CD14-positive monocyte (primary cell): Measurements from ENCODE around the gene RNF227. TPM values are rescaled to one million over a fixed set of nuclear protein-coding genes. Genes with fewer than 3 reads are reported as not detected.
A peak's percentile ranks its signal among the peaks of the same experiment; 100 is the strongest.

ENCODE experiments used
- DNase-seq, 3 donors: peaks; one replicate each; pipeline ENCODE4 v3.0.0-alpha.2; 2011 to 2022
- H2AFZ ChIP-seq: 2 replicates; pipeline ENCODE4 v1.6.0; 2012; ENCODE audit warnings: mild to moderate bottlenecking, low read depth, low read length, inconsistent platforms; ENCODE audit not compliant: insufficient read depth, poor library complexity, severe bottlenecking
- H3K27ac ChIP-seq, 2 donors: 1 replicate in 1 of 2; 2 replicates in 1 of 2; pipeline ENCODE4 v1.5.1; 2012 to 2013; ENCODE audit warnings: low read length in 2 of 2, control low read depth in 1 of 2, inconsistent platforms in 1 of 2, low read depth in 1 of 2, mild to moderate bottlenecking in 1 of 2
- H3K27me3 ChIP-seq, 2 donors: one replicate each; pipeline versions ENCODE4 v1.6.0 to v1.6.1; 2011 to 2013; ENCODE audit warnings: low read length in 2 of 2; ENCODE audit not compliant: control insufficient read depth in 2 of 2, insufficient read depth in 2 of 2
- H3K36me3 ChIP-seq, 2 donors: replicated peaks in 1 of 2; 1 replicate in 1 of 2; 2 replicates in 1 of 2; pipeline versions ENCODE4 v1.5.1 to v1.6.1; 2012 to 2013; ENCODE audit warnings: low read length in 2 of 2, control low read depth in 1 of 2, inconsistent platforms in 1 of 2, mild to moderate bottlenecking in 1 of 2; ENCODE audit not compliant: insufficient read depth in 2 of 2, control insufficient read depth in 1 of 2
- H3K4me1 ChIP-seq, 2 donors: 1 replicate in 1 of 2; 2 replicates in 1 of 2; pipeline versions ENCODE4 v1.5.1 to v1.6.1; 2012 to 2013; ENCODE audit warnings: low read length in 2 of 2, control low read depth in 1 of 2, inconsistent platforms in 1 of 2, mild to moderate bottlenecking in 1 of 2, moderate library complexity in 1 of 2; ENCODE audit not compliant: insufficient read depth in 2 of 2, control insufficient read depth in 1 of 2
- H3K4me2 ChIP-seq: replicated peaks from 2 replicates; pipeline ENCODE3; 2012; ENCODE audit warnings: low read length, moderate library complexity, mild to moderate bottlenecking; ENCODE audit not compliant: poor library complexity, severe bottlenecking; ENCODE audit errors: extremely low read depth
- H3K4me3 ChIP-seq, 3 experiments: fragments of 200-600 bp in 1 of 3; sonication (generic) in 1 of 3; replicated peaks in 1 of 3; 1 replicate in 2 of 3; 2 replicates in 1 of 3; pipeline ENCODE4 v1.5.1; 2011 to 2013; ENCODE audit warnings: low read length in 3 of 3, mild to moderate bottlenecking in 3 of 3, control low read depth in 2 of 3, low read depth in 2 of 3, inconsistent platforms in 1 of 3, moderate library complexity in 1 of 3
- H3K79me2 ChIP-seq: 2 replicates; pipeline ENCODE4 v1.6.0; 2012; ENCODE audit warnings: mild to moderate bottlenecking, control low read depth, inconsistent platforms, low read length, moderate library complexity; ENCODE audit not compliant: insufficient read depth
- H3K9ac ChIP-seq: 2 replicates; pipeline ENCODE4 v1.6.0; 2017; ENCODE audit warnings: low read length, mild to moderate bottlenecking; ENCODE audit not compliant: insufficient read depth, poor library complexity, severe bottlenecking
- H3K9me3 ChIP-seq, 2 donors: replicated peaks in 1 of 2; 1 replicate in 1 of 2; 2 replicates in 1 of 2; pipeline versions ENCODE4 v1.5.1 to v1.6.1; 2012 to 2013; ENCODE audit warnings: low read length in 2 of 2, control low read depth in 1 of 2; ENCODE audit not compliant: control insufficient read depth in 1 of 2, insufficient read depth in 1 of 2
- H4K20me1 ChIP-seq: 2 replicates; pipeline ENCODE4 v1.6.0; 2012; ENCODE audit warnings: mild to moderate bottlenecking, low read length, control low read depth, moderate library complexity; ENCODE audit not compliant: insufficient read depth
- H3K27ac Mint-ChIP-seq, 7 donors: one replicate each; pipeline ENCODE4 v1.8.0; 2020; ENCODE audit warnings: mild to moderate bottlenecking in 7 of 7, mixed read lengths in 7 of 7, moderate library complexity in 6 of 7, inconsistent platforms in 2 of 7
- H3K27me3 Mint-ChIP-seq, 3 donors: one replicate each; pipeline ENCODE4 v1.8.0; 2021 to 2022; ENCODE audit warnings: low read depth in 3 of 3, mild to moderate bottlenecking in 3 of 3, mixed read lengths in 3 of 3, moderate library complexity in 3 of 3, inconsistent platforms in 1 of 3
- H3K36me3 Mint-ChIP-seq, 2 donors: one replicate each; pipeline ENCODE4 v1.8.0; 2020; ENCODE audit warnings: mixed read lengths in 2 of 2, inconsistent platforms in 1 of 2, mild to moderate bottlenecking in 1 of 2
- H3K4me1 Mint-ChIP-seq: one replicate; pipeline ENCODE4 v1.8.0; 2020; ENCODE audit warnings: mild to moderate bottlenecking, mixed read lengths
- H3K4me3 Mint-ChIP-seq, 2 donors: one replicate each; pipeline ENCODE4 v1.8.0; 2020; ENCODE audit warnings: mild to moderate bottlenecking in 2 of 2, mixed read lengths in 2 of 2, moderate library complexity in 1 of 2
- H3K9me3 Mint-ChIP-seq, 7 donors: one replicate each; pipeline ENCODE4 v1.8.0; 2020 to 2022; ENCODE audit warnings: mixed read lengths in 7 of 7, mild to moderate bottlenecking in 6 of 7, moderate library complexity in 6 of 7, inconsistent platforms in 2 of 7
- WGBS: methylation state at CpG from one replicate; pipeline ENCODE4 v1.1.5; 2013; ENCODE audit warnings: missing lambda C conversion rate; ENCODE audit not compliant: insufficient coverage; 5-methylcytosine and 5-hydroxymethylcytosine counted together
- intact Hi-C, 2 donors: fragments of 100-400 bp; cut with micrococcal nuclease; formaldehyde crosslinking; loops; one replicate each; pipeline versions ENCODE4 v1.15.0 to v1.15.1; 2023
- polyA plus RNA-seq, 3 donors: library from polyadenylated mRNA; depleted of rRNA in 1 of 3; unstranded in 2 of 3; stranded (reverse) in 1 of 3; fragments of 300-500 nt in 2 of 3; fragments of >200 nt in 1 of 3; fragmentation: Illumina TruSeq in 2 of 3; gene quantifications; 1 replicate in 2 of 3; 2 replicates in 1 of 3; pipeline ENCODE4 v1.2.3, GENCODE V29; 2012 to 2021
- TF ChIP-seq, protein P1 (sequence below): fragments of 200-600 bp; IDR thresholded peaks from one replicate; pipeline ENCODE4 v1.8.0; 2022; ENCODE audit warnings: antibody characterized with exemption, mild to moderate bottlenecking

RNF227 gene
- polyA plus RNA-seq, 3 donors: 0.59 to 6.7 (median 1.3) TPM

GRCh38 chr17:7897090-7897489 is 19.0 kb downstream of the RNF227 start:
- no peaks in the 10 kb centered on the region for H3K9me3 ChIP-seq
- intact Hi-C loops: loop anchor here (2.0 to 5.0 kb wide), 5 partner anchors 34 to 160 kb away; no protein-coding TSS in a partner anchor

GRCh38 chr17:7894866-7895265 is 21.2 kb downstream of the RNF227 start:
- Histone ChIP-seq H3K27ac (no peak overlapping the region), H4K20me1 (no peaks in the 10 kb centered on the region), H3K9ac (no peak overlapping the region), H3K4me2 (no peak overlapping the region), H3K4me3 (no peak overlapping the region), H3K79me2 (peaks cover 34% of the 10 kb centered on the region), H2AFZ (no peak overlapping the region), H3K27me3 (no peaks in the 10 kb centered on the region), H3K4me1 (peaks cover 15 to 18% of the 10 kb centered on the region in 2 donors), H3K36me3 (peaks cover 61 to 92% of the 10 kb centered on the region in 2 donors), H3K9me3 (no peaks in the 10 kb centered on the region)
- Mint-ChIP-seq H3K36me3 (peaks cover 83 to 89% of the 10 kb centered on the region in 2 donors), H3K4me3 (peak overlapping the region in 1 of 2 donors; percentile 21), H3K27me3 (peaks cover 0 to 2% (median 1%) of the 10 kb centered on the region in 3 donors), H3K4me1 (peaks cover 15% of the 10 kb centered on the region), H3K9me3 (no peaks in the 10 kb centered on the region), H3K27ac (peak overlapping the region in 3 of 7 donors; percentile 28 to 72 (median 37))
- intact Hi-C loops: loop anchor here (5.0 kb wide), 4 partner anchors 33 to 158 kb away; no protein-coding TSS in a partner anchor
- WGBS: 100% methylated on average over 1 of the region's 8 CpGs
- TF ChIP-seq, protein P1, sequence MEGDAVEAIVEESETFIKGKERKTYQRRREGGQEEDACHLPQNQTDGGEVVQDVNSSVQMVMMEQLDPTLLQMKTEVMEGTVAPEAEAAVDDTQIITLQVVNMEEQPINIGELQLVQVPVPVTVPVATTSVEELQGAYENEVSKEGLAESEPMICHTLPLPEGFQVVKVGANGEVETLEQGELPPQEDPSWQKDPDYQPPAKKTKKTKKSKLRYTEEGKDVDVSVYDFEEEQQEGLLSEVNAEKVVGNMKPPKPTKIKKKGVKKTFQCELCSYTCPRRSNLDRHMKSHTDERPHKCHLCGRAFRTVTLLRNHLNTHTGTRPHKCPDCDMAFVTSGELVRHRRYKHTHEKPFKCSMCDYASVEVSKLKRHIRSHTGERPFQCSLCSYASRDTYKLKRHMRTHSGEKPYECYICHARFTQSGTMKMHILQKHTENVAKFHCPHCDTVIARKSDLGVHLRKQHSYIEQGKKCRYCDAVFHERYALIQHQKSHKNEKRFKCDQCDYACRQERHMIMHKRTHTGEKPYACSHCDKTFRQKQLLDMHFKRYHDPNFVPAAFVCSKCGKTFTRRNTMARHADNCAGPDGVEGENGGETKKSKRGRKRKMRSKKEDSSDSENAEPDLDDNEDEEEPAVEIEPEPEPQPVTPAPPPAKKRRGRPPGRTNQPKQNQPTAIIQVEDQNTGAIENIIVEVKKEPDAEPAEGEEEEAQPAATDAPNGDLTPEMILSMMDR: no peak
- DNase-seq: no peak

More at GRCh38 chr17:7897090-7897489, 19.0 kb downstream of the RNF227 start:
- Mint-ChIP-seq H3K27ac (peak overlapping the region in 3 of 7 donors; percentile 16 to 59 (median 22)), H3K36me3 (peaks cover 86 to 91% of the 10 kb centered on the region in 2 donors), H3K4me3 (no peak overlapping the region), H3K9me3 (no peaks in the 10 kb centered on the region), H3K4me1 (peaks cover 9% of the 10 kb centered on the region), H3K27me3 (peaks cover 0 to 3% (median 2%) of the 10 kb centered on the region in 3 donors)
- TF ChIP-seq, protein P1: no peak
- no peak for DNase-seq
- Histone ChIP-seq H3K27ac (peak overlapping the region in 1 of 2 donors; percentile 18), H3K9ac (no peak overlapping the region), H4K20me1 (no peaks in the 10 kb centered on the region), H3K36me3 (peaks cover 68 to 93% of the 10 kb centered on the region in 2 donors), H2AFZ (no peak overlapping the region), H3K27me3 (no peaks in the 10 kb centered on the region), H3K4me3 (no peak overlapping the region), H3K4me1 (peaks cover 2 to 5% of the 10 kb centered on the region in 2 donors), H3K4me2 (no peak overlapping the region), H3K79me2 (peaks cover 14% of the 10 kb centered on the region)
- WGBS: 97% methylated on average over 13 of the region's 13 CpGs
